ENCODE results near the gene SLC49A3. TPM values are rescaled to one million over a fixed set of nuclear protein-coding genes. Genes with fewer than 3 reads are reported as not detected.
"Not testable (repeated sequence)": the region's sequence is repeated elsewhere in the genome, so short reads cannot be mapped to it uniquely, and the experiment has no call there.

Gene SLC49A3
- total RNA-seq, 1 donor from 2014 or later = 2.7 TPM

DNA sequence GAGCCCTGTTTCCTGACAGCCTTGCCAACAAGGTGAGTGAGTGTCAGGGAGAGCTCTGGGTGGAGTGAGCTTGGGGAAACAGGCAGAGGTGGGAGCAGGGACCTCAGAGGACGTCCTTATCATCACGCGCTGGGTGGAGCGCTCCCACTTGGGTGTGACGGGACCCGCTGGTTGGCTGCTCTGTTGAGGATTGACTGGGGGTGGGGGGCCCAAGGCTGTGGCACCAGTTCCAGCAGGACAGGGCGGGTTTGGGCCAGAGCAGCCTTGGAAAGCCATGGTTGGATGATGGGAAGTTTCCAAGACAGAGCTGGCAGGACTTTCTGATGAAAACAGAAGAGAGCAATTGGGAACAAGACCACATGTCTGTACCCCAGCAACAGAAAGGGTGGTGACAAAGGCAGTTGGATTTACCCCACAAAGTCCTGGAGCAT, 13.7 kb upstream of the SLC49A3 start:
- no peak for ATAC-seq

- no peak for ATAC-seq
These were observed 11.8 kb upstream of the SLC49A3 start for GRCh38 chr4:700587-701264.

DNA sequence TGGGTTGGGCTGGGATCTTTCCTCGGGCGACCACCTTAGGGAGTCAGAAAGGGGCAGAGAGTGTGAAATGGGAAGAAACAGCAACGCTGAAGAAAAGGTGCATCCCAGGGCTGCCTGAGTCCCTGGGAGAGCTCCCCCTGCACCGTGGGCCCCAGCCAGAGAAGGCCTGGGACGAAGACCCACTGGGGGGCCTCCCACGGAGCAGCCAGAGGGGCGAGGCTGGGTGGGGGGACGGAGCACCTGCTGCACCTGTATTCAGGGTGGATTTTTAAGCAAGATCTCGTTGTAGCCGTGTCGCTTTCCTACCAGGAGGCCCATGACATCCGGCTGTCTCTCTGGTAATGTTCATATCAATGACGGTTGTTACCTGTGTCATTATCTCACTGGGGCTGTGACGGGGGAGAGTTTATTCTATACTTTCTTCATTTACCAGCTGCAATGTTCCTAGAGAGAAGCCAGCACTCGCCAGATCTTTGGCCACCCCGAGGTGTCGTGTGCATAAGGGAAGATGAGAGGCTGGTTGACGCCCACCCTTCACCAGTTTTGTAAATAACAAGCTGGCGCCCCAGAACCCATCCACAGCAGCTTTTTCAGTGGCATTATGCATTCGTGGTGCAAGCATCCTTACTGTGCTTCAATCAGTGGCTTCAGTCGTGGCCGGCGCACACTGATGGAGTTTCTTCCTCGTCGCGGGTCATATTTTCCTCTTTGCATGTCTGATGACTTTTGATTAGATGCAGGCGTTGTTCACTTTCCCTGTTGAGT, 11.0 kb upstream of the SLC49A3 start:
- ATAC-seq = no peak

DNA sequence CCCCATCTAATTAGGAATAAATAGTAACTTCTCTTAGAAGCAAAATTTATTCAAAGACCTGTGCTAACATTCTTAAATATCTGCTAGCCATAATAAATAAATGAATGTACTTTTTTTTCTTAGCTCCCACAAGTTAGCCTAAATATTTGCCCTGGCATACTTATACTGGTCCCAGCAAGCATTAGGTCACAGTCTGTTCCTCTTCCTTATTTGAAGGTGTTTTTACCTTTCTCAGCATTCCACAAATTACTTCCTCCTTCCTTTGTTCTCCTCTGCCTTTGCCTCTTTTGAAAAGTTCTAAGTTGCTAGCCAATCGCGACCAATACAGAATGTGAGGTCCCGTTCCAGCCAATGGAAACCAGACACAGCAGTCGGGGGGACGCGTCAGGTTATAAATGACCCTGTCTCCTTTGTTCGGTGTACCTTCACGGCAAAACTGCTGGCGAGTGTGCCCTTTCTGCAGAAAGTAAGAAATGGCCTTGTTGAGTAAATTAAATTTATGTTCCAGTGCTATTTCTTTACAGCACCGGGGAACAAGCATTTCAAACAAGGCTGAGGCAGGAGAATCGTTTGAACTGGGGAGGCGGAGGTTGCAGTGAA, 5.5 kb upstream of the SLC49A3 start:
- not testable (repeated sequence) for ATAC-seq

- ATAC-seq = peak; percentile 7
These were observed 4.0 kb upstream of the SLC49A3 start for GRCh38 chr4:692771-693554.

GRCh38 chr4:689723-690122, 772 bp upstream of the SLC49A3 start:
- ATAC-seq = no peak

- peak; percentile 4 for ATAC-seq
These were observed 739 bp downstream of the SLC49A3 start for GRCh38 chr4:687971-688853.

- peak; percentile 72 for ATAC-seq
These were observed 1.6 kb downstream of the SLC49A3 start for GRCh38 chr4:687048-687970.

DNA sequence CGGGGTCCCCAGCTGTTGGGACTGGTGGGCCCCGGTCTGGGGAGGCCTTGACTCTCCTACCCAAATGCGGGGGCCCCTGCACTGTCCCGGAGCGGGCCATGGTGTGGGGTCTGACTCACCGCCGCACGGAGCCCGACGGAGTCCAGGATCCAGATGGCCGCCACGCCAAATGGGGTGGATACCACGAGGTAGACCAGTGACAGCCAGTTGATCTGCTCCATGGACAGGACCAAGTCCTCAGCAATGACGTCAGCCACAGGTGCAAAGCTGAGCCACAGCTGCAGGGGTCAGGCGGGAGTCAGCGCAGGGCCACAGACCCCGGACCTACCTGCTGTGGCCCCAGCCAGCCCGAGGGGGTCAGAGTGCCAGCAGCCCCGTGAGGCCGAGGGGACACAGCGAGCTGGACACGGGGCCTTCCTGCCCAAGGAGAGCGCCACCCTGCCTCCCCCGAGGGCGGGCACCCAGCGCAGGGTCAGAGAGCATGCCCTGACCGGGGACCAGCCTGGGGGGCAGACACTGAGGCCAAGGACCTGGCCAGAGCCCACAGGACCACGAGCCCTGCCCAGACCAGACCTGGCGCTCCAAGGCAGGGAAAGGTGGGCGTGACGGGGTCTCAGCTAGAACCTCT, 2.4 kb downstream of the SLC49A3 start:
- ATAC-seq = no peak

GRCh38 chr4:685679-686412, 3.1 kb downstream of the SLC49A3 start:
- ATAC-seq = no peak

- ATAC-seq = no peak
These were observed 4.2 kb downstream of the SLC49A3 start for GRCh38 chr4:684623-685327.

DNA sequence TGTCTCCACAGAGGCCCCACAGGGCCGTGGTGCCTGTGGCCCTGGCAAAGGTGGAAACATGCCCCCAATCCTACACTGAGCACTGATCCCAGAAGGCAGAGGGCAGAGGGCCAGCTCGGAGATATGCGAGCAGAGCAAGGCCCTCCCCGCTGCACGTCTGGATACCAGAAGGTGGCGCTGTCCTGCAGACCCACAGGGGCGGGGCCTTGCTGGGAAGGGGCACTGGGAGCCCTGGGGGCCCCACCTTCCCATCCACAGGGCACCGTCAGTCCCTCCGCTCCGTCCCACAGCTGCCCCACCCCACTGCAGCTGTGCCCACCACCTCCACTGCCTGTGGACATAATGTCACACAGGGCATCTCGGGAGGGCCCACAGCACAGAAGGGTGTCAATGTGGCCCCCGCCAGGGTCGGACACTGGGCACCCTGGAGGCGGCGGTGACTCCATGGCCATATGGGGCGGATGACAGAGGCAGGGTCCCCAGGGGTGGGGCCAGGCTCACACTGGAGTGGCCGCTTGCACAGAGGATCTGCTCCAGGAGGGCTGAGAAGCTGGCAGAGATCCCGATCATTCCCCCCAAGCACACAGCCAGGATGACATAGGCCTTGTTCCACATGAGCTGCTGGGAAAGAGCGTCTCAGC, 4.8 kb downstream of the SLC49A3 start:
- peak; percentile 7 for ATAC-seq

DNA sequence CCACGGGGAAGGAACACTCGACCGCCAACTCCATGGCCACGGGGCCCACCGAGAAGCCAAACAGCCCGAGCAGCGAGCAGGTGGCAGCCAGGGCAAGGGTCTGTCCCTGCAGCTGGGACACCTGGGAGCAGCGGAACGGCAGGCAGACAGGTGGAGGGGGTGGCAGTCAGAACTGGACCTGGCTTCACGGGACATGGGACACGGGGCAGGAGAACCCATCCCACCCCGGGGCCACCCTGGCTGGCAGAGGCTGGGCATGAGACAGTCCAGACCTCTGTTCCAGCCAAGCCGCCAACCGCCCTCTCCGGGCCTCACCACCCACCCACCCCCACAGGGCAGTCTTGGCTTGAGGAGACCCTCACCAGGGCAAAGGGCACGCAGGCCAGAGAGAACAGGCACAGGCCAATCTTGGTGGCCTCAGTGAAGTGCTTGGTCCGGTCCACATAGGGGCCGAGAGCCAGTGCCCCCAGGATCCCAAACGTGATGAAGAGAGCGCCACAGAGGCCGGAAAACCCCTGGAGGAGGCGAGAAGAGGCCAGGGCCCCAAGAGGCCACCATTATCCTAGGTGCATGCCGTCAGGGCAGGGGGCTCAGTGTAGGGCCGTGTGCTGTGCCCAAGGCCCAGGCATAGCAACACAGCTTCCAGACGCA, 5.6 kb downstream of the SLC49A3 start:
- no peak for ATAC-seq

GRCh38 chr4:682490-683172, 6.3 kb downstream of the SLC49A3 start:
- ATAC-seq = peak; percentile 5

DNA sequence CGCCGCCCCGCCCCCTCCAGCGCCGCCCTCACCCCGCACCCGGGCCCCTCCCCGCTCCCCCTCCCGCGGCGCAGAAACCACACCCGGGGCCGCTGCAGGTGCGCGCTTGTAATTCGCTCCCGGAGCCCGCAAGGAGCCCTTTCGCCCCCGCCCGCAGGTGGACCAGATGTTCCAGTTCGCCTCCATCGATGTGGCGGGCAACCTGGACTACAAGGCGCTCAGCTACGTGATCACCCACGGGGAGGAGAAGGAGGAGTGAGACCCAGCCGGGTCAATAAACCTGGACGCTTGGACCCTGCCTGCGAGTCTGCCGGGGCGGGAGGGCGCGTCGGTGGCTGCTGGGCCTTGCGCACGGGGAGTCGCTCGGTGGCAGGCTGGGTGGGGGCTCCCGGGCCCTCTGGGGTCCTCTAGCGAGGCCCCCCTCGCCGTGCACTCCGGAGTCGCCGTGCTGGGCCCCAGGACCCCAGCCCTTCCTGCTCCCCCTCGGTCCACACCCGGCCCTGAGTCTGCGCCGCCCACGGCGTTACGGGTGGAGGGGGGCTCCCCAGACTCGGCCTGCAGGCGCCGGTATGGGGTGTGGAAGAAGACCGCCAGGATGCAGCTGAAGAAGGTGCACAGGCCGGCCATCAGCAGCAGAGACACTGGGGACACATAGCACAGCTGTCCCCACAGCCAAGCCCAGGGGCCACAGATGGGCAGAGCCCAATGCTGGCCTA, 7.1 kb downstream of the SLC49A3 start:
- ATAC-seq = peak; percentile 55

DNA sequence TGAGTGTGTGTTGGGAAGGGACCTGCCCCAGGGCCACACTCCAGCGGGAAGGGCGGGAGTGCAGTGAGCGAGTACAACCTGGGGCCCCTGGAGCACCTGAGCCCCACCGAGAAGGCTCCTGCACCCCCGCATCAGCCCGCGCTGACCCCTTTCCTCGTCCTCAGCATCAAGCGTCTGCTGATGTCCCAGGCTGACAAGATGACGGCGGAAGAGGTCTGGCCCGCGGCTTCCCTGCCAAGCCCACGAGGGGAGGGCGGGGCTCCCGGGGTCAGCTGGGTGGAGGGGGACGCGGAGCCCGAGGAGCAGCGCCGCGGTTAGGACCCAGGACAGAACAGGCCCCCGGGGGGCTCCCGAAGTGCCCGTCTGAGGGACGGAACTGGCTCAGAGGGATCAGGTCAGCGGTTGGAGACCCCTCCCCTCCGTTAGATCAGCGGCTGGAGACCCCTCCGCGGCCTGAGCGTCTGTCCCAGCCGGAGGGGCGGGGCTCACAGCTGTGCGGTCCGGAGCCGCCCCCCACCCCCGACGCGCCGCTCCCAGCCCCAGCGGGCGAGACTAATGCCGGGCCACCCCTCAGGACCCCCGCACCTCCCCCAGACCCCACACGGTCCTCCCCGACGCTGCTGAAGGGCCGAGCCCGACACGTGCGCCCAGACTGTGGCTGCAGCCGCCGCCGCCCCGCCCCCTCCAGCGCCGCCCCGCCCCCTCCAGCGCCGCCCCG, 7.9 kb downstream of the SLC49A3 start:
- peak; percentile 2 for ATAC-seq
